ENCODE results near the gene LCE3B.

DNA sequence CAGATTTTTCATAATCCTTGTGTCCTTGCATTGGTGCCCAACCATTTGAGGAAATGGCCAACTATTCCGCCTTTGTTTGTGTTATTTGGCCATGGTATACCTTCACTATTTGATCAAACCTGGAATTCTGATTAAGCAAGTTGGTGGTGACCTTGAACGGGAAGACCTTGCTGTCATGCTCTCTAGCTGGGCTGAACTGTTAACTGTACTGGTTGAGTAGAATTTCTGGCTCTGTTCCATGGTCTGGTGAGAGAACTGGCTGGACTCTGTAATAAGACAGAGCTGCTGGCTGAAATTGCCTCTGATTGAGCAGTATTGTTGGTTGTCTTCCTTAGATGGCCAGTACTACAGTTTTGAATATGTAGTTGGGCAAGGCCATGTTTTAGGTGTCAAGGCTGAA, 16.6 kb upstream of the LCE3B start:
- no peak for TF ChIP-seq POLR2A (IDR thresholded peaks at IDR 0.05)
- TF ChIP-seq, protein P1, sequence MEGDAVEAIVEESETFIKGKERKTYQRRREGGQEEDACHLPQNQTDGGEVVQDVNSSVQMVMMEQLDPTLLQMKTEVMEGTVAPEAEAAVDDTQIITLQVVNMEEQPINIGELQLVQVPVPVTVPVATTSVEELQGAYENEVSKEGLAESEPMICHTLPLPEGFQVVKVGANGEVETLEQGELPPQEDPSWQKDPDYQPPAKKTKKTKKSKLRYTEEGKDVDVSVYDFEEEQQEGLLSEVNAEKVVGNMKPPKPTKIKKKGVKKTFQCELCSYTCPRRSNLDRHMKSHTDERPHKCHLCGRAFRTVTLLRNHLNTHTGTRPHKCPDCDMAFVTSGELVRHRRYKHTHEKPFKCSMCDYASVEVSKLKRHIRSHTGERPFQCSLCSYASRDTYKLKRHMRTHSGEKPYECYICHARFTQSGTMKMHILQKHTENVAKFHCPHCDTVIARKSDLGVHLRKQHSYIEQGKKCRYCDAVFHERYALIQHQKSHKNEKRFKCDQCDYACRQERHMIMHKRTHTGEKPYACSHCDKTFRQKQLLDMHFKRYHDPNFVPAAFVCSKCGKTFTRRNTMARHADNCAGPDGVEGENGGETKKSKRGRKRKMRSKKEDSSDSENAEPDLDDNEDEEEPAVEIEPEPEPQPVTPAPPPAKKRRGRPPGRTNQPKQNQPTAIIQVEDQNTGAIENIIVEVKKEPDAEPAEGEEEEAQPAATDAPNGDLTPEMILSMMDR (IDR thresholded peaks at IDR 0.05) = no peak
- no peak for TF ChIP-seq EP300 (IDR thresholded peaks at IDR 0.05)

Measured in tibial nerve (tissue), 4 donors.